Stimulated activated CD4-positive, alpha-beta T cell treated with anti-CD3 and anti-CD28 coated beads, Interleukin-1b, Interleukin-23, amount 100 ng/mL, for 48 hours (primary cell): Measurements from ENCODE around the gene HS1BP3.

Experiments used
- DNase-seq: peaks from one replicate; pipeline ENCODE4 v3.0.0-alpha.2; 2020

HS1BP3 gene

DNA sequence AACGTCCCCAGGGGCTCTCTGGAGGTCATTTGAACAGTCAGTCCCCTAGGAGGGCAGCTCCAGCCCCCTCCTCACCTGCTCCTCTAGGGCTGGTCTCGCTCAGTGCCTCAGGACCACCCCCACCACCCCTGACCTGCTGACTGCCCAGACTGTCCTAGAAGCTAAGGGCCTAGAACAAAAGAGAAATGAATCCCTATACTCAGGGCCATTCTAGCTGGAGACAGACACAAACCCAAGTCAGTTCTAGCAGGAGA is 83.0 kb downstream of the HS1BP3 start:
- DNase-seq, result no peak
